Measurements from ENCODE around the gene KLK15.

Gene KLK15, protein sequence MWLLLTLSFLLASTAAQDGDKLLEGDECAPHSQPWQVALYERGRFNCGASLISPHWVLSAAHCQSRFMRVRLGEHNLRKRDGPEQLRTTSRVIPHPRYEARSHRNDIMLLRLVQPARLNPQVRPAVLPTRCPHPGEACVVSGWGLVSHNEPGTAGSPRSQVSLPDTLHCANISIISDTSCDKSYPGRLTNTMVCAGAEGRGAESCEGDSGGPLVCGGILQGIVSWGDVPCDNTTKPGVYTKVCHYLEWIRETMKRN

DNA sequence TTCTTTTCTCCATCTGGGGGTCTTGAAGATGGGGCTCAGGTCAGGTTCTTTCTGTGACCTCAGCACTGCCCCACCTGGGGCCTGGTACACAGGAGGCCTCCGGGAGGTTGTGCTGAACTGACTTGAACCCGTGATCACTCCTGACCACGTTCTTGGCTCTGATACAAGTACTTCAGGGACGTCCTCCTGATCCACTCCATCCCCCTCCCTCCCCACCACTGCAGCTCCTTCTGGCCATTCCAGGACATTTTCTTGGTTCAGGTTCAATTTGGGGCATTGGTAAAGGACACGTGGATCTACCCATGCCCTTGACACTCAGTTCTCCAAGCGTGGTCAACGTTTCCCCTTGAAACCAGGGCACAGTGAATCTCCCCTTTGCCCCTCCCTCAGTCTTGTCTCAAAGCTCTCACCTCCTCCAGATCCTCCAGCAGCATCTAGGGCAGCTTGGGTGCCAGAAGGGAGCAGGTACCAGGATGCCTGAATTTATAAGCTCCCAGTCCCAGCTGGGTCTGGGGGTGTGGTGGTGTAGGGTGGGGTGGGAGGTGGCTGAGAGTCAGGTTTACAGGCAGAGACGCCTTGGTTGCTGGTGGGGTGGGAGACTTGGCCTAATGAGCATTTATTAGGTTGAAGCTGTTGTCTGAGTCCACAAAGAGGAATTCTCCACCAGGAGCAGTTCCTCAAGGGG, at the start of gene KLK15:
KLK15 (minus strand) TSS at position 458 of the 685 bp plus-strand sequence. CDS start 2,082 bp downstream, outside the sequence.
- in situ Hi-C loops (cut with MboI; ENCODE audit: low sequenced_read_pairs) = no loop called here

DNA sequence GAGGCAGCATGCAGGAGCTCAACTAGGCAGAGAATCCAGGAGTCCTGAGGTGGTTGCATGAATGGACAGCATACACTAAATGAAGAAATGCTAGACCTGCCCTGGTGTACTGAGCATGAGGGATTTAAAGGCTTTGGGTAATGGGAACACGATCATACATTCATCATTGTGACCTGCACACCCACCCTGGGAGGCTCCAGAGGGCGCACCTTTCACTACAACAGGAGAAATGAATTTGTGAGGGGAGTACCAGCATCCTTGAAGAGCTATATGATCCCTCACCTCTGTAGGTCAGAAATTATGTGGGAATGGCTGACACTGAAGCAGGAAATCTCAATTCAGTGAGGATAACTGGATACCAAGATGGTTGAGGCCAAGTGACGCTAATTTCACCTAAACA, 48.8 kb upstream of the KLK15 start:
- in situ Hi-C loops (cut with MboI; ENCODE audit: low sequenced_read_pairs) = no loop called here

DNA sequence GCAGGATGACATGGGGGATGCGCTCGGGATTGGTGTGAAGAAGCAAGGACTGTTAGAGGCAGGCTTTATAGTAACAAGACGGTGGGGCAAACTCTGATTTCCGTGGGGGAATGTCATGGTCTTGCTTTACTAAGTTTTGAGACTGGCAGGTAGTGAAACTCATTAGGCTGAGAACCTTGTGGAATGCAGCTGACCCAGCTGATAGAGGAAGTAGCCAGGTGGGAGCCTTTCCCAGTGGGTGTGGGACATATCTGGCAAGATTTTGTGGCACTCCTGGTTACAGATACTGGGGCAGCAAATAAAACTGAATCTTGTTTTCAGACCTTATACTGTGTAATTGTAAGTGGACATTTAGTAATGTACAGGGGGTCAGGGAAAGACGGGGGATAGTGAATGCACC, 46.9 kb upstream of the KLK15 start:
- in situ Hi-C loops (cut with MboI; ENCODE audit: low sequenced_read_pairs) = no loop called here

DNA sequence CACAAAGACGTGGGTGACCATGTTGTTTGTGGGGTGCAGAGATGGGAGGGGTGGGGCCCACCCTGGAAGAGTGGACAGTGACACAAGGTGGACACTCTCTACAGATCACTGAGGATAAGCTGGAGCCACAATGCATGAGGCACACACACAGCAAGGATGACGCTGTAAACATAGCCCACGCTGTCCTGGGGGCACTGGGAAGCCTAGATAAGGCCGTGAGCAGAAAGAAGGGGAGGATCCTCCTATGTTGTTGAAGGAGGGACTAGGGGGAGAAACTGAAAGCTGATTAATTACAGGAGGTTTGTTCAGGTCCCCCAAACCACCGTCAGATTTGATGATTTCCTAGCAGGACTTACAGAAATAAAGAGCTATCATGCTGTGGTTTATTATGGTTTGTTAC, 45.5 kb upstream of the KLK15 start:
- in situ Hi-C loops (cut with MboI; ENCODE audit: low sequenced_read_pairs) = no loop called here

DNA sequence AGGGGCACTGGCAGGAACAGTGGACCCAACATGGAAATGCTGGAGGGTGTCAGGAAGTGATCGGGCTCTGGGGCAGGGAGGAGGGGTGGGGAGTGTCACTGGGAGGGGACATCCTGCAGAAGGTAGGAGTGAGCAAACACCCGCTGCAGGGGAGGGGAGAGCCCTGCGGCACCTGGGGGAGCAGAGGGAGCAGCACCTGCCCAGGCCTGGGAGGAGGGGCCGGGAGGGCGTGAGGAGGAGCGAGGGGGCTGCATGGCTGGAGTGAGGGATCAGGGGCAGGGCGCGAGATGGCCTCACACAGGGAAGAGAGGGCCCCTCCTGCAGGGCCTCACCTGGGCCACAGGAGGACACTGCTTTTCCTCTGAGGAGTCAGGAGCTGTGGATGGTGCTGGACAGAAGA, 44.0 kb upstream of the KLK15 start:
- in situ Hi-C loops (cut with MboI; ENCODE audit: low sequenced_read_pairs) = no loop called here

DNA sequence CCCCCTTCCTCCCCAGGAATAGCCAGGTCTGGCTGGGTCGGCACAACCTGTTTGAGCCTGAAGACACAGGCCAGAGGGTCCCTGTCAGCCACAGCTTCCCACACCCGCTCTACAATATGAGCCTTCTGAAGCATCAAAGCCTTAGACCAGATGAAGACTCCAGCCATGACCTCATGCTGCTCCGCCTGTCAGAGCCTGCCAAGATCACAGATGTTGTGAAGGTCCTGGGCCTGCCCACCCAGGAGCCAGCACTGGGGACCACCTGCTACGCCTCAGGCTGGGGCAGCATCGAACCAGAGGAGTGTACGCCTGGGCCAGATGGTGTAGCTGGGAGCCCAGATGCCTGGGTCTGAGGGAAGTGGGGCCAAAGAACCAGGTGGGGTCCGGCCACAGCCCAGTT, 43.1 kb upstream of the KLK15 start:
- in situ Hi-C loops (cut with MboI; ENCODE audit: low sequenced_read_pairs) = no loop called here

DNA sequence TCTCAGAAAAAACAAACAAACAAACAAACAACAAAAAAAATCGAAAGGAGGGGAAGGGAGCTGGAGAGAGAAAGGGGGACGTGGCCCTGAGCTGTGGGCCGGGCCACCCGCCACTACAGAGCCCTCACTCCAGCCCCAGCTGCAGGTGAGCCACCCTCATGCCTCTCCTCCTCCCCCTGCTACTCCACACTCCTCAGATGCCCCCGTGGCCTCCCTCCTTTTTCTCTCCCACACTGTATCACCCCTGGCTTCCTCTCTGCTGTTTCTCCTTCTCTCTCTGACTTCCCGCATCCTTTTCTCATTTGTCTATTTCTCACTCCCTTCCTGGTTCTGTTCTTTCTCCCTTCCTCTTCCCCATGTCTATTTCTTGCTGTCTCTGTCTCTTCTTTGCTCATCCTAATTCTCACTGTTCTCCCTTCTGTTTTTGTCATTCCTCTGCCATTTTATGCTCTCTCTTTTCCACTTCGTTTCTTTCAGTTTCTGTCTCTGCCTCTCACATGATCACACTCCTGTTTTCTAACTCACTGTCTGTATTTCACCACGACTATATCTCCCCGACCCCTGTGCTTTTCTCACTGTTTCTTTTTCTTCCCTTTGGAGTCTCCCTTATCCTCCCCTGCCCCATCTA, 42.5 kb upstream of the KLK15 start:
- in situ Hi-C loops (cut with MboI; ENCODE audit: low sequenced_read_pairs) = no loop called here

DNA sequence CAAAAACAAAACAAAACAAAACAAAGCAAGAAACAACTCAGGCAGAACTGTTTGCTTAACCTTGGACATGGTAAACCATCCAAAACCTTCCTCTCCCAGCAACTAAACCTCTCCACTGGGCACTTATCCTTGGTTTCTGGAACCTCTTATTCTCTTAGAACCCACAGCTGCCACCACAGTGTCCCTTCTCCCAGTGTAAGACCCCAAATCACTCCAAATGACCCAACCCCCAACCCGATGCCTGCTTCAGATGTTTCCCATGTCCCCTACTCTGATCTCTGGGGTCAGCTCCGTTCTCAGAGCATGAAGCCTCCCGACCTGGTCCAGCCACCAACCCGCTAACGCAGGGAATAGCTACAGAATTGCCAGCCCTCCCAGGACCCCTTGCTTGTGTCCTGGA, 40.8 kb upstream of the KLK15 start:
- in situ Hi-C loops (cut with MboI; ENCODE audit: low sequenced_read_pairs) = no loop called here

DNA sequence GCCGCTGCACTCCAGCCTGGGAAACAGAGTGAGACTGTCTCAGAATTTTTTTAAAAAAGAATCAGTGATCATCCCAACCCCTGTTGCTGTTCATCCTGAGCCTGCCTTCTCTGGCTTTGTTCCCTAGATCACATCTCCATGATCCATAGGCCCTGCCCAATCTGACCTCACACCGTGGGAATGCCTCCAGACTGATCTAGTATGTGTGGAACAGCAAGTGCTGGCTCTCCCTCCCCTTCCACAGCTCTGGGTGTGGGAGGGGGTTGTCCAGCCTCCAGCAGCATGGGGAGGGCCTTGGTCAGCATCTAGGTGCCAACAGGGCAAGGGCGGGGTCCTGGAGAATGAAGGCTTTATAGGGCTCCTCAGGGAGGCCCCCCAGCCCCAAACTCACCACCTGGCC, 39.7 kb upstream of the KLK15 start, which contains the start of gene KLK2:
KLK2 (plus strand) TSS at position 384 of the 400 bp plus-strand sequence. CDS start 35 bp downstream, outside the sequence.
- in situ Hi-C loops (cut with MboI; ENCODE audit: low sequenced_read_pairs) = no loop called here

DNA sequence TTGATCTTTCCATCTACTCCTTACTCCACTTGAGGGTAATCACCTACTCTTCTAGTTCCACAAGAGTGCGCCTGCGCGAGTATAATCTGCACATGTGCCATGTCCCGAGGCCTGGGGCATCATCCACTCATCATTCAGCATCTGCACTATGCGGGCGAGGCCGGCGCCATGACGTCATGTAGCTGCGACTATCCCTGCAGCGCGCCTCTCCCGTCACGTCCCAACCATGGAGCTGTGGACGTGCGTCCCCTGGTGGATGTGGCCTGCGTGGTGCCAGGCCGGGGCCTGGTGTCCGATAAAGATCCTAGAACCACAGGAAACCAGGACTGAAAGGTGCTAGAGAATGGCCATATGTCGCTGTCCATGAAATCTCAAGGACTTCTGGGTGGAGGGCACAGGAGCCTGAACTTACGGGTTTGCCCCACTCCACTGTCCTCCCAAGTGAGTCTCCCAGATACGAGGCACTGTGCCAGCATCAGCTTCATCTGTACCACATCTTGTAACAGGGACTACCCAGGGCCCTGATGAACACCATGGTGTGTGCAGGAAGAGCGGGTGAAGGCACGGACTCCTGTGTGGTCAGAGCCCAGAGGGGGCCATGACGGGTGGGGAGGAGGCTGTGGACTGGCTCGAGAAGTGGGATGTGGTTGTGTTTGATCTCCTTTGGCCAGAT, 37.2 kb upstream of the KLK15 start:
- in situ Hi-C loops (cut with MboI; ENCODE audit: low sequenced_read_pairs) = no loop called here

DNA sequence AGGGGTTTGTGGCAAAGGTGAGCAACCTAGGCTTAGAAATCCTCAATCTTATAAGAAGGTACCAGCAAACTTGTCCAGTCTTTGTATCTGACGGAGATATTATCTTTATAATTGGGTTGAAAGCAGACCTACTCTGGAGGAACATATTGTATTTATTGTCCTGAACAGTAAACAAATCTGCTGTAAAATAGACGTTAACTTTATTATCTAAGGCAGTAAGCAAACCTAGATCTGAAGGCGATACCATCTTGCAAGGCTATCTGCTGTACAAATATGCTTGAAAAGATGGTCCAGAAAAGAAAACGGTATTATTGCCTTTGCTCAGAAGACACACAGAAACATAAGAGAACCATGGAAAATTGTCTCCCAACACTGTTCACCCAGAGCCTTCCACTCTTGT, 36.1 kb upstream of the KLK15 start:
- in situ Hi-C loops (cut with MboI; ENCODE audit: low sequenced_read_pairs) = no loop called here

DNA sequence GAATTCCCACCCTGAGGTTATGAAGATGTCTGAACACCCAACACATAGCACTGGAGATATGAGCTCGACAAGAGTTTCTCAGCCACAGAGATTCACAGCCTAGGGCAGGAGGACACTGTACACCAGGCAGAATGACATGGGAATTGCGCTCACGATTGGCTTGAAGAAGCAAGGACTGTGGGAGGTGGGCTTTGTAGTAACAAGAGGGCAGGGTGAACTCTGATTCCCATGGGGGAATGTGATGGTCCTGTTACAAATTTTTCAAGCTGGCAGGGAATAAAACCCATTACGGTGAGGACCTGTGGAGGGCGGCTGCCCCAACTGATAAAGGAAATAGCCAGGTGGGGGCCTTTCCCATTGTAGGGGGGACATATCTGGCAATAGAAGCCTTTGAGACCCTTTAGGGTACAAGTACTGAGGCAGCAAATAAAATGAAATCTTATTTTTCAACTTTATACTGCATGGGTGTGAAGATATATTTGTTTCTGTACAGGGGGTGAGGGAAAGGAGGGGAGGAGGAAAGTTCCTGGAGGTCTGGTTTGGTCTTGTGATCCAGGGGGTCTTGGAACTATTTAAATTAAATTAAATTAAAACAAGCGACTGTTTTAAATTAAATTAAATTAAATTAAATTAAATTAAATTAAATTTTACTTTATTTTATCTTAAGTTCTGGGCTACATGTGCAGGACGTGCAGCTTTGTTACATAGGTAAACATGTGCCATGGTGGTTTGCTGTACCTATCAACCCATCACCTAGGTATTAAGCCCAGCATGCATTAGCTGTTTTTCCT, 28.3 kb upstream of the KLK15 start:
- in situ Hi-C loops (cut with MboI; ENCODE audit: low sequenced_read_pairs) = no loop called here

DNA sequence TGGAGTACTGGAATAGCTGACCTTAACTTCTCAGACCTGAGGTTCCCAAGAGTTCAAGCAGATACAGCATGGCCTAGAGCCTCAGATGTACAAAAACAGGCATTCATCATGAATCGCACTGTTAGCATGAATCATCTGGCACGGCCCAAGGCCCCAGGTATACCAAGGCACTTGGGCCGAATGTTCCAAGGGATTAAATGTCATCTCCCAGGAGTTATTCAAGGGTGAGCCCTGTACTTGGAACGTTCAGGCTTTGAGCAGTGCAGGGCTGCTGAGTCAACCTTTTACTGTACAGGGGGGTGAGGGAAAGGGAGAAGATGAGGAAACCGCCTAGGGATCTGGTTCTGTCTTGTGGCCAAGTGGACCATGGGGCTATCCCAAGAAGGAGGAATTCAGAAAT, 27.6 kb upstream of the KLK15 start:
- in situ Hi-C loops (cut with MboI; ENCODE audit: low sequenced_read_pairs) = no loop called here

DNA sequence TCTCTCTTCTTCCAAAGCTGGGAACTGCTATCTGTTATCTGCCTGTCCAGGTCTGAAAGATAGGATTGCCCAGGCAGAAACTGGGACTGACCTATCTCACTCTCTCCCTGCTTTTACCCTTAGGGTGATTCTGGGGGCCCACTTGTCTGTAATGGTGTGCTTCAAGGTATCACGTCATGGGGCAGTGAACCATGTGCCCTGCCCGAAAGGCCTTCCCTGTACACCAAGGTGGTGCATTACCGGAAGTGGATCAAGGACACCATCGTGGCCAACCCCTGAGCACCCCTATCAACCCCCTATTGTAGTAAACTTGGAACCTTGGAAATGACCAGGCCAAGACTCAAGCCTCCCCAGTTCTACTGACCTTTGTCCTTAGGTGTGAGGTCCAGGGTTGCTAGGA, 26.5 kb upstream of the KLK15 start:
- in situ Hi-C loops (cut with MboI; ENCODE audit: low sequenced_read_pairs) = no loop called here

DNA sequence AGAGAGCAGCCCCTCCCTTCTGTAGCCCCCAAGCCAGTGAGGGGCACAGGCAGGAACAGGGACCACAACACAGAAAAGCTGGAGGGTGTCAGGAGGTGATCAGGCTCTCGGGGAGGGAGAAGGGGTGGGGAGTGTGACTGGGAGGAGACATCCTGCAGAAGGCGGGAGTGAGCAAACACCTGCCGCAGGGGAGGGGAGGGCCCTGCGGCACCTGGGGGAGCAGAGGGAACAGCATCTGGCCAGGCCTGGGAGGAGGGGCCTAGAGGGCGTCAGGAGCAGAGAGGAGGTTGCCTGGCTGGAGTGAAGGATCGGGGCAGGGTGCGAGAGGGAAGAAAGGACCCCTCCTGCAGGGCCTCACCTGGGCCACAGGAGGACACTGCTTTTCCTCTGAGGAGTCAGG, 25.5 kb upstream of the KLK15 start:
- in situ Hi-C loops (cut with MboI; ENCODE audit: low sequenced_read_pairs) = no loop called here

DNA sequence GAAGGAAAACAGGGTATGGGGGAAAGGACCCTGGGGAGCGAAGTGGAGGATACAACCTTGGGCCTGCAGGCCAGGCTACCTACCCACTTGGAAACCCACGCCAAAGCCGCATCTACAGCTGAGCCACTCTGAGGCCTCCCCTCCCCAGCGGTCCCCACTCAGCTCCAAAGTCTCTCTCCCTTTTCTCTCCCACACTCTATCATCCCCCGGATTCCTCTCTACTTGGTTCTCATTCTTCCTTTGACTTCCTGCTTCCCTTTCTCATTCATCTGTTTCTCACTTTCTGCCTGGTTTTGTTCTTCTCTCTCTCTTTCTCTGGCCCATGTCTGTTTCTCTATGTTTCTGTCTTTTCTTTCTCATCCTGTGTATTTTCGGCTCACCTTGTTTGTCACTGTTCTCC, 24.0 kb upstream of the KLK15 start:
- in situ Hi-C loops (cut with MboI; ENCODE audit: low sequenced_read_pairs) = no loop called here

DNA sequence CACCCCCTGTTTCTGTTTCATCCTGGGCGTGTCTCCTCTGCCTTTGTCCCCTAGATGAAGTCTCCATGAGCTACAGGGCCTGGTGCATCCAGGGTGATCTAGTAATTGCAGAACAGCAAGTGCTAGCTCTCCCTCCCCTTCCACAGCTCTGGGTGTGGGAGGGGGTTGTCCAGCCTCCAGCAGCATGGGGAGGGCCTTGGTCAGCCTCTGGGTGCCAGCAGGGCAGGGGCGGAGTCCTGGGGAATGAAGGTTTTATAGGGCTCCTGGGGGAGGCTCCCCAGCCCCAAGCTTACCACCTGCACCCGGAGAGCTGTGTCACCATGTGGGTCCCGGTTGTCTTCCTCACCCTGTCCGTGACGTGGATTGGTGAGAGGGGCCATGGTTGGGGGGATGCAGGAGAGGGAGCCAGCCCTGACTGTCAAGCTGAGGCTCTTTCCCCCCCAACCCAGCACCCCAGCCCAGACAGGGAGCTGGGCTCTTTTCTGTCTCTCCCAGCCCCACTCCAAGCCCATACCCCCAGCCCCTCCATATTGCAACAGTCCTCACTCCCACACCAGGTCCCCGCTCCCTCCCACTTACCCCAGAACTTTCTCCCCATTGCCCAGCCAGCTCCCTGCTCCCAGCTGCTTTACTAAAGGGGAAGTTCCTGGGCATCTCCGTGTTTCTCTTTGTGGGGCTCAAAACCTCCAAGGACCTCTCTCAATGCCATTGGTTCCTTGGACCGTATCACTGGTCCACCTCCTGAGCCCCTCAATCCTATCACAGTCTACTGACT, 21.4 kb upstream of the KLK15 start, which contains the start of gene KLK3:
KLK3 (plus strand) TSS at position 280 of the 775 bp plus-strand sequence; CDS start at position 321, 41 bp downstream.
- in situ Hi-C loops (cut with MboI; ENCODE audit: low sequenced_read_pairs) = no loop called here

DNA sequence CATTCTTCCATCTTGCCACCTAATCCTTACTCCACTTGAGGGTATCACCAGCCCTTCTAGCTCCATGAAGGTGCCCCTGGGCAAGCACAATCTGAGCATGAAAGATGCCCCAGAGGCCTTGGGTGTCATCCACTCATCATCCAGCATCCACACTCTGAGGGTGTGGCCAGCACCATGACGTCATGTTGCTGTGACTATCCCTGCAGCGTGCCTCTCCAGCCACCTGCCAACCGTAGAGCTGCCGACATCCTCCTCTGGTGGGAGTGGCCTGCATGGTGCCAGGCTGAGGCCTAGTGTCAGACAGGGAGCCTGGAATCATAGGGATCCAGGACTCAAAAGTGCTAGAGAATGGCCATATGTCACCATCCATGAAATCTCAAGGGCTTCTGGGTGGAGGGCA, 18.2 kb upstream of the KLK15 start:
- in situ Hi-C loops (cut with MboI; ENCODE audit: low sequenced_read_pairs) = no loop called here

DNA sequence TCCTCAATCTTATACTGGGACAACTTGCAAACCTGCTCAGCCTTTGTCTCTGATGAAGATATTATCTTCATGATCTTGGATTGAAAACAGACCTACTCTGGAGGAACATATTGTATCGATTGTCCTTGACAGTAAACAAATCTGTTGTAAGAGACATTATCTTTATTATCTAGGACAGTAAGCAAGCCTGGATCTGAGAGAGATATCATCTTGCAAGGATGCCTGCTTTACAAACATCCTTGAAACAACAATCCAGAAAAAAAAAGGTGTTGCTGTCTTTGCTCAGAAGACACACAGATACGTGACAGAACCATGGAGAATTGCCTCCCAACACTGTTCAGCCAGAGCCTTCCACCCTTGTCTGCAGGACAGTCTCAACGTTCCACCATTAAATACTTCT, 17.4 kb upstream of the KLK15 start:
- in situ Hi-C loops (cut with MboI; ENCODE audit: low sequenced_read_pairs) = no loop called here
